ENCODE measurements around the gene PHKB.
A peak's percentile ranks its signal among the peaks of the same experiment; 100 is the strongest.
"Not testable (repeated sequence)": the region's sequence is repeated elsewhere in the genome, so short reads cannot be mapped to it uniquely, and the experiment has no call there.

PHKB gene

GRCh38 chr16:47460711-47461597, at the start of gene PHKB, which contains the start of gene ITFG1:
PHKB (plus strand) TSS chr16:47461331; CDS start chr16:47461351, 20 bp downstream.
ITFG1 (minus strand) TSS chr16:47461063; CDS start chr16:47461045, 18 bp downstream.
- no peak for FAIRE-seq
- peak; percentile 90 for DNase-seq (ENCODE audit: low spot score)

GRCh38 chr16:47413041-47413440, 48.1 kb upstream of the PHKB start:
- FAIRE-seq (no peak), DNase-seq (ENCODE audit: low spot score) (no peak)

GRCh38 chr16:47416869-47417268, 44.3 kb upstream of the PHKB start:
- FAIRE-seq (peak; percentile 13), DNase-seq (ENCODE audit: low spot score) (no peak)

DNA sequence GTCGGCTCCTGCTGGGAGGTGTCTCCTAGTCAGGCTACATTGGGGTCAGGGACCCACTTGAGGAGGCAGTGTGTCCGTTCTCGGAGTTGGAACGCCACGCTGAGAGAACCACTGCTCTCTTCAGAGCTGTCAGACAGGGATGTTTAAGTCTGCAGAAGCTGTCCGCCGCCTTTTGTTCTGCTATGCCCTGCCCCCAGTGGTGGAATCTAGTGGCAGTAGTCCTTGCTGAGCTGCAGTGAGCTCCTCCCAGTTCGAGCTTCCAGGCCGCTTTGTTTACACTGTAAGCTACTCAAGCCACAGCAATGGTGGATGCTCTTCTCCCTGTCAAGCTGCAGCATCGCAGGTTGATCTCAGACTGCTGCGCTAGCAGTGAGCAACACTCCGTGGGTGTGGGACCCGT, 36.3 kb upstream of the PHKB start:
- no peak for DNase-seq (ENCODE audit: low spot score)
- FAIRE-seq, result no peak

DNA sequence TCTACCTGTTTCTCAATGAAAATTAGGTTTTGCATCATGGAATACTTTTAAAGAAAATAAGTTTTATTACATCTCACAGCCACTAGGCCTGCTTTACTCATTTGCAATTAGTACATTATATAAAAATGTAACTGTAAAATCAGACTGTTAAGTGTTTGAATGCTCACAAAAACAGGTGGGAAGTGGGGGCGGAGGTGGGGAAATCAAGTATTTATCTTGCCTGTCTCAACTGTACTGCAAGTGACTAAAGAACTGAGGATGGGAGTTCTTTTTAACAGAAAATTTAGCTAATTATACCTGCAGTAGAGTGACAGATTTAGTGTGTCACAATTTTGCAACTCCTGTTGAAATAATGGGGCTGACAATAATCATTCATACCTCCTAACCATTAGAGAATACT, 34.3 kb upstream of the PHKB start:
- FAIRE-seq, result no peak
- DNase-seq (ENCODE audit: low spot score), result no peak

- FAIRE-seq (no peak), DNase-seq (ENCODE audit: low spot score) (no peak)
Observed at GRCh38 chr16:47431960-47432359, 29.2 kb upstream of the PHKB start.

DNA sequence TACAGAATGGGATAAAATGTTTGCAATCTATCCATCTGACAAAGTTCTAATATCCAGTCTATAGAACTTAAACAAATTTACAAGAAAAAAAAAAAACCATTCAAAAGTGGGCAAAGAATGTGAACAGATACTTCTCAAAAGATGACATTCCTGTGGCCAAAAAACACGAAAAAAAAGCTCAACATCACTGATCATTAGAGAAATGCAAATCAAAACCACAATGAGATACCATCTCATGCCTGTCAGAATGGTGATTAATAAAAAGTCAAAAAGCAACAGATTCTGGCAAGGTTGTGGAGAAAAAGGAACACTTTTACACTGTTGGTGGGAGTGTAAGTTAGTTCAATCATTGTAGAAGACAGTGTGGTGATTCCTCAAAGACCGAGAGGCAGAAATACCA, 26.9 kb upstream of the PHKB start:
- FAIRE-seq; DNase-seq (ENCODE audit: low spot score): not testable (repeated sequence)

DNA sequence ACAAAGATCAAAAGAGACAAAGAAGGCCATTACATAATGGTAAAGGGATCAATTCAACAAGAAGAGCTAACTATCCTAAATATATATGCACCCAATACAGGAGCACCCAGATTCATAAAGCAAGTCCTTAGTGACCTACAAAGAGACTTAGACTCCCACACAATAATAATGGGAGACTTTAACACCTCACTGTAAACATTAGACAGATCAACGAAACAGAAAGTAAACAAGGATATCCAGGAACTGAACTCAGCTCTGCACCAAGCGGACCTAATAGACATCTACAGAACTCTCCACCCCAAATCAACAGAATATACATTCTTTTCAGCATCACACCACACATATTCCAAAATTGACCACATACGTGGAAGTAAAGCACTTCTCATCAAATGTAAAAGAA, 21.1 kb upstream of the PHKB start:
- DNase-seq (ENCODE audit: low spot score); FAIRE-seq: not testable (repeated sequence)

DNA sequence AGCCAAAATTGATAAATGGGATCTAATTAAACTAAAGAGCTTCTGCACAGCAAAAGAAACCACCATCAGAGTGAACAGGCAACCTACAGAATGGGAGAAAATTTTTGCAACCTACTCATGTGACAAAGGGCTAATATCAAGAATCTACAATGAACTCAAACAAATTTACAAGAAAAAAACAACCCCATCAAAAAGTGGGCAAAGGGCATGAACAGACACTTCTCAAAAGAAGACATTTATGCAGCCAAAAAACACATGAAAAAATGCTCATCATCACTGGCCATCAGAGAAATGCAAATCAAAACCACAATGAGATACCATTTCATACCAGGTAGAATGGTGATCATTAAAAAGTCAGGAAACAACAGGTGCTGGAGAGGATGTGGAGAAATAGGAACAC, 18.2 kb upstream of the PHKB start:
- not testable (repeated sequence) for DNase-seq (ENCODE audit: low spot score); FAIRE-seq

DNA sequence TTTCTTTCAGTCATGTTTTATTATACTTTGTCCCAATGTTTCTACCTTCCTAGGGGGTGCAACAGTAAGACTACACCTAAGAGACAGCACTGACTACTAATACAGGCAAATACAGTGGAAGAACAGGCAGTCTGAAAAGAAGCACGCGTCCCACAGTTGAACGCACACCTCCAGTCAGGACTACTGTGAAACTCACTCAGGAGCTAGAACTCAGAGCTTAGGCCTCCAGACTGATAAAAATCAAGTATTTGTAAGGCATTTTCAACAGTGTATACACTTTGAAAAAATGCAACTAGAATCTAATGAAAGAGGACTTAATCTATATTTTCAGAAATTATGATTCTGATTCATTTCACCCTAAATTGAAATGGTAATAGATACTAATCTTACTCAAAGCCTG, 14.7 kb upstream of the PHKB start:
- no peak for DNase-seq (ENCODE audit: low spot score)
- FAIRE-seq, result no peak

- FAIRE-seq, result no peak
- DNase-seq (ENCODE audit: low spot score), result no peak
Observed at GRCh38 chr16:47448830-47449575, 12.1 kb upstream of the PHKB start.

GRCh38 chr16:47449788-47450187, 11.3 kb upstream of the PHKB start:
- DNase-seq (ENCODE audit: low spot score), result no peak

DNA sequence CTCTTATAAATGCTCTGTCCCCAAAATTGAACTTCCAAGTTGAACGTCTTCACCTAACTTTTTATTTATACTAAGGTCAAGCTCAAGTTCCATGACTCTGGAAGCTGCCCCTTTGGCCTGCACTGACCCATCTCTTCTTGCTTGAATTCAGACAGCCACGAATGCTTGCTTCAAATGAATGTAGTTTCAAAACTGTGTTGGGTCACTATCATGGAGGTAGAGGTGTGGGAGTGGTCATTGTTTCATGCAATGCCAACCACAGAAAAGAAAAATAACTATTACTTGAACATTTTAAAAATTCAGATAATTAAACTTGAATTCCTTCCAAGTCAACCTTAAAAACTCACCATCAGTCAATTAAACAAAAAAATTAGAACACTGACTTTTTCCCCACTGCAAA, 2.8 kb upstream of the PHKB start:
- FAIRE-seq (no peak), DNase-seq (ENCODE audit: low spot score) (no peak)

More at GRCh38 chr16:47449788-47450187, 11.3 kb upstream of the PHKB start:
- no peak for FAIRE-seq

GRCh38 chr16:47459603-47460002, 1.5 kb upstream of the PHKB start:
- DNase-seq (ENCODE audit: low spot score) (no peak), FAIRE-seq (no peak)

DNA sequence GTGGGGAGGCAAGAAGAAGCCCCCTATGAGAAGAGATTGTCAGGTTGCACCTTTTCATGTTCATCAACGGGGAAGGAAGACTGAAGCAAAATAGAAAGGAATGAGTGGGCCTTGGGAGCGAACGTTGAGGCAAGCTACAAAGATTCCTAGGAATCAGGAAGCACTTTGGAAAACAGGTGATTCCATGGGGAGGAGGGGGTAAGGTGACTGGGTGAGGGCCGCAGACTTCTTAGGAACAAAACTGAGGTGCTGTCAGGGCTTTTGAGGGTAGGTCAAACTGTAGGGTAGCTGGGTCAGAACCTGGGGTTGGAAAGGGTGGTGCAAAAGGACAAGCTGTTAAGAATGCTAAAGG, 796 bp upstream of the PHKB start:
- peak; percentile 4 for DNase-seq (ENCODE audit: low spot score)
- no peak for FAIRE-seq

DNA sequence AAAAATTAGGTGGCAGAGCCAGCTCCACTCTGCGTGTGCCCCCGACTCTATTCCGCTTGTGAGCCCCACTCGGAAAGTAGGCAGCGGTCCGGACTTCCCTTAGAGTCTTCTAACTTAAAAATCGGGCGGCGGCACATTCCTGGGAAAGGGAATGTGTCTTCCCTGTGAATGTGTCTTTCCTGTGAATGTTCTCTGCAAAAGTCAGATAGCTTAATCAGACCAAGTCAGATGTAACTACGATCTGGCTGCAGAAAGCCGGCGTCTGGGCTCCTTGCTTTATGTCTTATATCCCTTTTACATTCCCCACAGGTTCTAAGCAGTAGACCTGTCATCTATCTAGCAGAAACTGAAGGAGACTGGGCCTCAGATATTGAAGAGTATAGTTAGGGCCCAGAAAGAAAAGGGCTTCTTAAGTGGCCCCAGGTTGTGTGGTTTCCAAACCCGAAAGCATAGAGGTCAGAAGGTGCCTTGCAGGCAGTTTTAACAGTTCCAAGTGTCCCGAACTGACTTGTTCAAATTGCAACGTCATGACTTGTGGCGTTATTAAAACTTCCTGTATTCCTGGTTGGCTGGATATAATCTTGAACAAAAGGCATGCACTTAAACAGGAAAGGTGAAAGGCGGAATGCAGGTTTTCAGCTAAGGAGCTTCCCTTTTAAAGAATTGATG, 601 bp downstream of the PHKB start:
- DNase-seq (ENCODE audit: low spot score), result peak; percentile 13
- no peak for FAIRE-seq

- no peak for FAIRE-seq
Observed at GRCh38 chr16:47463771-47464624, 2.9 kb downstream of the PHKB start.

DNA sequence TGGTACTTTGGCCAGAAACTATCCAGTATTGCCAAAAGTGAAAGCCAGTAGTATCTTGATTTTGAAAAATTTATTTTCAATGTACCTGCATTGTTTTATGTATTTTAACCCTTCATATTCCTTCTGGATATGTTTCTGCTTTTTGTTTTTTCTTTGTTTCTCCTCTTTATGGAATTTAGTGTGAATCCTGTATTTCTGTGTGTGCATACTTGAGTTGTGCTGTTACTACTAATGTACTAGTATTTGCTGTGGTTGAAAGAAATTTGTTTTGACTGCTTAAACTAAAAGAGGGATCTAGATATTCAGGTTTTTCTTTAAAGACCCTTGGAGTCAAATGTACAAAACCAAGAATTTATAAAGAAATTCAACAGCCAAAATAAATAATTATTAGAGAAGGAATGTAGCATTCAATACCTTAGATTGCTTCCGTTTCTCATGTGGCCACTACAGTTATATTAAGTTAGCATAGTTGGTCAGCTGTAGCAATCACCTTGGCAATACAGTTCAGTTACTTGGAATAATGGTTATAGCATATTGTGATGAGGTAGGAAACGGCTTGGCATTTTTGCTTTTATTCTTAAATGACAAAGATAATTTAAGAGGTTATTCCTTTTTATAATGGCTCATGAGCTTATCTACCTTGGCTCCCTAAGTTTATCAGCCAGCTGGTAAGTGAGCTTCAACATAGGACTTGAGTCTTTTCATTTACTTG, 4.9 kb downstream of the PHKB start:
- FAIRE-seq (no peak), DNase-seq (ENCODE audit: low spot score) (no peak)

More at GRCh38 chr16:47463771-47464624, 2.9 kb downstream of the PHKB start:
- no peak for DNase-seq (ENCODE audit: low spot score)

- DNase-seq (ENCODE audit: low spot score) (no peak), FAIRE-seq (no peak)
Observed at GRCh38 chr16:47467501-47467900, 6.4 kb downstream of the PHKB start.

DNA sequence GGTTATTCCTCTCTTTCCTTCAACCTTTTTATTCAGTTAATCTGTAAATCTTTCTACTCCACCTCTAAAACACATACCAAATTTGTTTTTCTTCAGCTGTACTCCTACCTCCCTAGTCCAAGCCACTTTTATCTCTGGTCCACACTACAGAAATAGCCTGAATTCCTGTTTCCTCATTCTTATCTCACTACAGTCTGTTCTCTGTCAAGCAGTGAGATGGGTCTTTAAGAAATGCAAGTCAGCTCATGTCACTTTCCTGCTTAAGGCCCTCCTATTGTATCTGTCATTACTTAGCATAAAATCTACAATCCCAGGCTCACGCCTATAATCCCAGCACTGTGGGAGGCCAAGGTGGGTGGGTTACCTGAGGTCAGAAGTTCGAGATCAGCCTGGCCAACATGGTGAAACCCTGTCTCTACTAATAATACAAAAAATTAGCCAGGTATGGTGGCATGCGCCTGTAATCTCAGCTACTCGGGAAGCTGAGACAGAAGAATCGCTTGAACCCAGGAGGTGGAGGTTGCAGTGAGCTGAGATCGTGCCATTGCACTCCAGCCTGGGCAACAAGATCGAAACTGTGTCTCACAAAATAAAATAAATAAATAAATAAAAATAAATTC, 7.0 kb downstream of the PHKB start:
- not testable (repeated sequence) for FAIRE-seq; DNase-seq (ENCODE audit: low spot score)
